Ishikawa (cell line): ENCODE results near the gene ISCA2.

Source experiments
- CEBPB ChIP-seq: IDR thresholded peaks from 2 replicates; pipeline ENCODE4 v1.6.1; 2012
- CREB1 ChIP-seq: IDR thresholded peaks from 2 replicates; pipeline ENCODE4 v1.6.1; 2012; ENCODE audit warnings: low read depth
- EP300 ChIP-seq: IDR thresholded peaks from 2 replicates; pipeline ENCODE4 v1.6.1; 2012; ENCODE audit warnings: borderline replicate concordance
- FOXM1 ChIP-seq: IDR thresholded peaks from 2 replicates; pipeline ENCODE4 v1.6.1; 2012; ENCODE audit warnings: low read depth, borderline replicate concordance
- MAX ChIP-seq: IDR thresholded peaks from 2 replicates; pipeline ENCODE4 v1.6.1; 2012
- RAD21 ChIP-seq: IDR thresholded peaks from 2 replicates; pipeline ENCODE4 v1.6.1; 2012; ENCODE audit warnings: low read depth
- REST ChIP-seq: IDR thresholded peaks from 2 replicates; pipeline ENCODE4 v1.6.1; 2012; ENCODE audit warnings: low read depth, mild to moderate bottlenecking
- TCF12 ChIP-seq: IDR thresholded peaks from 2 replicates; pipeline ENCODE4 v1.6.1; 2012; ENCODE audit warnings: low read depth
- TEAD4 ChIP-seq: IDR thresholded peaks from 2 replicates; pipeline ENCODE4 v1.6.1; 2012
- YY1 ChIP-seq: IDR thresholded peaks from 2 replicates; pipeline ENCODE4 v1.6.1; 2012; ENCODE audit warnings: low read depth

- TF ChIP-seq TEAD4 (no peak), EP300 (no peak), RAD21 (no peak), CREB1 (no peak), CEBPB (no peak), YY1 (no peak), FOXM1 (no peak), TCF12 (no peak), MAX (no peak), REST (no peak)
These were observed 17.9 kb upstream of the ISCA2 start for GRCh38 chr14:74475678-74476077.
